Measurements from ENCODE around the gene GRPEL2.

GRCh38 chr5:149386166-149386565 is 40.9 kb downstream of the GRPEL2 start:
- TF ChIP-seq CTCF (IDR thresholded peaks at IDR 0.05; ENCODE audit: low read depth, low read length) (no peak), POLR2A (IDR thresholded peaks at IDR 0.05; ENCODE audit: extremely low read depth, insufficient read length) (no peak)

Data from NB4 (cell line).